Left lobe of liver (tissue), 2 donors: ENCODE results near the gene ISLR2. TPM values are rescaled to one million over a fixed set of nuclear protein-coding genes. Genes with fewer than 3 reads are reported as not detected.

Source experiments
- ATAC-seq: fragments of 200-7000 bp; cut with Tn5 transposase; one replicate; pipeline ENCODE4 v1.9.1; 2020; ENCODE audit warnings: mild to moderate bottlenecking, moderate library complexity
- DNase-seq: peaks from one replicate; pipeline ENCODE4 v3.0.0-alpha.2; 2020; ENCODE audit warnings: low spot score
- total RNA-seq: library from RNA; stranded (reverse); gene quantifications from one replicate; pipeline ENCODE4 v1.2.1, GENCODE V29; 2021
- donor health status: DM: no; HTN: no; CAD: no; lungs with moderate emphysema.
- donor health status: DM: no; HTN: yes; CAD: no.

The ISLR2 gene
- total RNA-seq, 1 donor from 2014 or later: 0.30 TPM

DNA sequence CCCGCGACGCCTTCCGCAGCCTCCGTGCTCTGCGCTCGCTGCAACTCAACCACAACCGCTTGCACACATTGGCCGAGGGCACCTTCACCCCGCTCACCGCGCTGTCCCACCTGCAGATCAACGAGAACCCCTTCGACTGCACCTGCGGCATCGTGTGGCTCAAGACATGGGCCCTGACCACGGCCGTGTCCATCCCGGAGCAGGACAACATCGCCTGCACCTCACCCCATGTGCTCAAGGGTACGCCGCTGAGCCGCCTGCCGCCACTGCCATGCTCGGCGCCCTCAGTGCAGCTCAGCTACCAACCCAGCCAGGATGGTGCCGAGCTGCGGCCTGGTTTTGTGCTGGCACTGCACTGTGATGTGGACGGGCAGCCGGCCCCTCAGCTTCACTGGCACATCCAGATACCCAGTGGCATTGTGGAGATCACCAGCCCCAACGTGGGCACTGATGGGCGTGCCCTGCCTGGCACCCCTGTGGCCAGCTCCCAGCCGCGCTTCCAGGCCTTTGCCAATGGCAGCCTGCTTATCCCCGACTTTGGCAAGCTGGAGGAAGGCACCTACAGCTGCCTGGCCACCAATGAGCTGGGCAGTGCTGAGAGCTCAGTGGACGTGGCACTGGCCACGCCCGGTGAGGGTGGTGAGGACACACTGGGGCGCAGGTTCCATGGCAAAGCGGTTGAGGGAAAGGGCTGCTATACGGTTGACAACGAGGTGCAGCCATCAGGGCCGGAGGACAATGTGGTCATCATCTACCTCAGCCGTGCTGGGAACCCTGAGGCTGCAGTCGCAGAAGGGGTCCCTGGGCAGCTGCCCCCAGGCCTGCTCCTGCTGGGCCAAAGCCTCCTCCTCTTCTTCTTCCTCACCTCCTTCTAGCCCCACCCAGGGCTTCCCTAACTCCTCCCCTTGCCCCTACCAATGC, 45.1 kb downstream of the ISLR2 start:
- no peak for DNase-seq
- no peak for ATAC-seq

DNA sequence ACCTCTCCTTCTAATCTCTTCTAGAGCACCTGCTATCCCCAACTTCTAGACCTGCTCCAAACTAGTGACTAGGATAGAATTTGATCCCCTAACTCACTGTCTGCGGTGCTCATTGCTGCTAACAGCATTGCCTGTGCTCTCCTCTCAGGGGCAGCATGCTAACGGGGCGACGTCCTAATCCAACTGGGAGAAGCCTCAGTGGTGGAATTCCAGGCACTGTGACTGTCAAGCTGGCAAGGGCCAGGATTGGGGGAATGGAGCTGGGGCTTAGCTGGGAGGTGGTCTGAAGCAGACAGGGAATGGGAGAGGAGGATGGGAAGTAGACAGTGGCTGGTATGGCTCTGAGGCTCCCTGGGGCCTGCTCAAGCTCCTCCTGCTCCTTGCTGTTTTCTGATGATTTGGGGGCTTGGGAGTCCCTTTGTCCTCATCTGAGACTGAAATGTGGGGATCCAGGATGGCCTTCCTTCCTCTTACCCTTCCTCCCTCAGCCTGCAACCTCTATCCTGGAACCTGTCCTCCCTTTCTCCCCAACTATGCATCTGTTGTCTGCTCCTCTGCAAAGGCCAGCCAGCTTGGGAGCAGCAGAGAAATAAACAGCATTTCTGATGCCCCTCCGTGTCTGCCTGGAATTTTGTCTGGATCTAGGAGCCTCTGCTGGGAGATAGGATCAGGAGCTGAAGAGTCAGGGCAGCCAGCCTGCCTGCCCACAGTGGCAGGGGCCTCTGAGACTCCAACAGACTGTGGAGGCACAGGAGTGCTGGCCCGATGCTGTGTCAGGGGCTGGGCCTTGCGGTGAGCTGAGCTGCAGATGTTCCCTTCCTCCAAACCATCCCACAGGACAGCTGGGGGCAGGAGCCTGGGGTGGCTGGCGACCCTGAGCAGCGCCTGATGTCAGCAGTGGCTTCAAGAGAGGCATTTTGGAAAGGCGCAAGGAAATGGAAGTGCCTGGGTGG, 46.2 kb downstream of the ISLR2 start:
- DNase-seq: no peak
- ATAC-seq: no peak

DNA sequence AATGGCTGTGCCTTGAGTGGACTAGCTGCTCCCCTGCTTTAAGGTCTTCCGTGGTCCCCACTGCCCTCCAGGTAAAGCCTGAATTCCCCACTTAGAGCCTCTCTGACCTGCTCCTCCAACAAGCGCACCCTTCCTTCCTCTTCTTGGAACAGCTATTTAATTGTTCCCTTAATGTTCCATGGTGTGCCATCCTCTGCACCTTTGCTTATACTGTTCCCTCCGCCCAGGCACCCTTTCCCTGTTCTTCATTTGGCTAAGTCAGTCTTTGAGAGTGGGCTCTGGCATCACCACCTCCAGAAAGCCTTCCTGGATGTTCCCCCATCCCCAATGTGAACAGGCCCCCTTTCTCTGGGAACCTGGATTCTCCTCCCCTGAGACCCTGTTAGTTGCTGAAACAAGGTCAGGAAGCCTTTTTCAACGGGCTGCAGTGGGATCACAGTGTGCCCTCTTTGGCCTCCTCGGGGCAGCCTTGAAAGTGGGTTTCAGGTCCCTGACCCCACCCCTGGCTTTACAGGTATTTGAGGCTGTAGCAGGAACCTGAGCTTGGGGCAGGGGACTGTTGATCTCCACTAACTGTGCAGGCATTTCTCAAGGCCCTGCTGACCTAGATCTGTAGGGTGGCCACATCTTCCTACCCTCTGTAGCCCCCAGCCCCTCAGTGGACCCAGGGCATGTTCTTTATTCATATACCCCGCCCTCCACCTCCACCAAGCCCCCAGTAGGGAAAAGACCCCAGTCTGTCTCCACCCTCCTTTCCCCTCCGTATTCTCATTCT, 48.1 kb downstream of the ISLR2 start:
- no peak for DNase-seq
- no peak for ATAC-seq

DNA sequence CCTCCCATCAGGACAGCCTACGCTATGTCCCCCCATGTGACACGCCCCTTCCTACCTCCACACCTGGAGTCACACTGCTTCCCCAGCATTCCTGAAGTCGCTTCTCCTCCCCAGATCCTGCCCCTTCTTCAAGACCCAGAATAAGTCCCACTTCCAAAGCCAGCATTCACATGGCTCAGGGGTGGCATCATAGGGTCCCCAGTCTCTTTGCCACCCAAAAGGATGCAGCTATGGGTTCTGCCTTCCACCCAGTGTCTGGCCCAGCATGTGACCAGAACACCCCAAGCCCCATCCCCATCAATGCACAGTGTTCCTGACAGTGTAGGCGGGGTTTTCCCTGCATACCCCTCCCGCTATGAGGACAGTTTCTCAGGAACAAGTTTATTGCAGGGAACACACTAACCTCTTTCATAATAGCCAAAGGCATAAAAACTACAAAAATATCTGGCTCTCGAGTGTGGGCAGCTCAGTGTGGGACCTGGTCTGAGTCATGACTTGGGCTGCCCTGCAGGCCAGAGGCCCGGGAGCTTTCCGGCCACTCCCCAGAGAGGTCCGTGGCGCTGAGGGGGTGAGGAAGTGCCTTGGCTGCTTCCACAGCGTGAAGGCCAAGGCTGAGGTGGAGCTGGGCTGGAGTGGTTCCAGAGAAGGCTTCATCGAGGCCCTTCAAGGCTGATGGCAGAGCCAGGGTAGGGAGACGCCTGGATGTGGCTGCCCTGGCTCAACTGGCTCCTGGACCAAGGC, 48.9 kb downstream of the ISLR2 start:
- DNase-seq (no peak), ATAC-seq (peak; percentile 50)

DNA sequence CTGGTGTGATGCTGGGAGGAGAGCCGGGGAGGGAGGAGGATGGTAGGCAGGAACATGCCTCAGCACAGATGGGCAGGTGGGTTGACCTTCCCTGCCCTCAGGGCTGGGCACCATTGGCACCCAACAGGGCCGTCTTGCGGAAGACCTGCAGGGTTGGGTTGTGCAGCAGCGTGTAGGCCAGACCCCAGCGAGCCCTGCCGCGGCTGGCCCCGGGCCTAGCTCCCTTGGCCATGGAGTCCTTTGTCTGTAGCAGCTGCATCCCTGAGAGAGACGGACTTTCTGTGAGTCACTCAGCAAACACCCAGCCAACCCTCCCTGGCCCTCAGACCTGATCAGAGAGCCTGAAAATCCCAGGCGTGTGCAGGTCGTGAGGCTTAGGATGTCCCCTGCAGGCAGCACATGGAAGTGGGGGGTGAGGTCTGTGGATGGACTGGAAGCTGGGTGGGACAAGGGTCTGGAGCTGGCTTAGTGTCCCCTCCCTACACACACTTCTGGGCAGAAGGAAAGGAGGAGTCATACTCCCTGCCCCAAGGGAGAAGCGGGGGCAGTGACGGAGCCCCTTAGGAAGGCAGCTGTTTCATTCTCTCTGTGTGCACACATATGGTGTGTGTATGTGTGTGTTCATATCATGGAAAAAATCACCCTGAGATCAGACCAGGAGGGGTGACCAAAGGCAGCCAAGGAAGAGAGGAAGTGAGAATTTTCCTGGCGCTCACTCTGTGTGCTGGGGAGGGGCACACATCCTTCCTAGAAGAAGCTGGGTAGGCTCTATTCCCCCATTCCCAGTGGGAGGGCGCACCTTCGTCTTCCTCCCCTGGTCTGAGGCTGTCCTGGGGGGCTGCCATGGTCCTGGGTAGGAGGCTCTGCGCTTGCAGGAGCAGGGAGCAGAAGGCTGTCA, 49.8 kb downstream of the ISLR2 start:
- no peak for ATAC-seq
- DNase-seq: no peak

DNA sequence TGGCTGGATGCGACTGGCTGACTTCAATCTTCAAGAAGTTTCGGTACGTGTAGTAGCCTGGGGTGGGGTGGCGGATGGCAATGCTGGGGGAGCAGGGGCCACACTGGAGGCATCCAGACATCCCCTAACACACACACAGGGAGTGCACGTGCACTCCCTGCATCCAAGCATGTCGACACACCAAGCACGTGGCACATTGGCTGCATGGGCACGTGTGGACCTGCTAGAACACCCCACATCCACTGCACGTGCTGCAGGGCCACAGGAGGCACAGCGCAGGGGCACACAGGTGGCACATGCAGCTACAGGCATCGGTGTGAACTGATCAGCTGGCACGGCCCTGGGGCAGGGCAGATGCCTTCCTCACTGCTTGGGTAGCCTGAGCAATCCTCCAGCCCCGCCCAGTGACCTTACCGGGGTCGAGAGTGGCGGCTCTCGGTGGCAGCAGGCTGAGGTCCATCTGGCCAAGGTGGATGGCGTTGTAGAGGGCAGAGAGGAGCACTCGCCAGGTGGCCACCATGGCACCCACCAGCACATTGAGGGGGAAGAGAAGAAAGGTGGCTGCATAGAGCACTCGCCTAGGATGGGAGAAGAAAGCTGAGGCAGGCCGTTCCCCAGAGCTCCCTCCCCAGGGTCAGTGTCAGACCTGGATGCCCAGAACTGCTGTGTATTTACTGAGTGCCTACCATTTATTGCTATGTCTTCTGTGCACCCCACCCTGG, 50.7 kb downstream of the ISLR2 start:
- ATAC-seq: no peak
- DNase-seq: no peak

DNA sequence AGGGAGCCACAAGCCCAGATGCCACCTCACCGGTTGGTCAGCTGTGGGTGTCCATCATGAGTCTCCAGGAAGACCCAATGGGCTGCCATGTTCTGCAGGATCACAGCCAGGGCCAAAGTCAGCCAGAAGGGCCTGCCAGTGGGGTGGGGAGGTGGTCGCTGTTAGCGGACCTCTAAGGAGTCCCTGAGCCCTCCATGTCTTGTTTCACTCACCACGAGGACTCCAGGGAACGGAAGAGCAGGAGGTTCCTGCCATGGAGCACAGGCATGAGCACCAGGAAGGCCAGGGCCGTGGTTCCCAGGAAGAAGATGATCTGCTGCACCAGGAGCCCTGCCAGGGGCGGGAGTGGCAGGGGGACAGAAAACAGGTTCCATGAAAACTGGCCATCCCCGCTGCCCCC, 51.7 kb downstream of the ISLR2 start:
- ATAC-seq (no peak), DNase-seq (no peak)

DNA sequence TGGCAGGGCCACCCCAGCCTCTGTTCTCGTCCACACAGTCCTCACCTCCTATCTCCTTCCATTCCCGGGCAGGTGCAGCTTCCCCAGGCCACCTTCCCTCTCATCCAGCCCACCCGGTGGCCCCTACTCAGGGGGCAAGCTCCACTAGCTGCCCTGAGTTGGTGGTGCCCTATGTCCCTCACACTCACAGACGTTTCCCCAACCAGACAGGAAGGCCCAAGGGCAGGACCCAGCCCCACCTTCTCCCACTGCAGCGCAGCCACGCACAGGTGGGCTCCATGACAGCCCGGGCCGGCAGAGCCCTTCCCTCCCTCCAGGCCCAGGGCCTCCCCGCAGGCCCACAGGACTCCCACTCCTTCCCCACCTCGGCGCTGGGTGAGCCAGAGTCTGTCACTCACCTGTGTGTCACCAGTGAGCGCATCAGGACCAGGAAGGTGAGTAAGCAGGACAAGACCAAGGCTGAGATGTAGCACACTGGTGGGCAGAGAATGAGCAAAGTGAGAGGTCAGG, 54.3 kb downstream of the ISLR2 start:
- DNase-seq (no peak), ATAC-seq (no peak)

DNA sequence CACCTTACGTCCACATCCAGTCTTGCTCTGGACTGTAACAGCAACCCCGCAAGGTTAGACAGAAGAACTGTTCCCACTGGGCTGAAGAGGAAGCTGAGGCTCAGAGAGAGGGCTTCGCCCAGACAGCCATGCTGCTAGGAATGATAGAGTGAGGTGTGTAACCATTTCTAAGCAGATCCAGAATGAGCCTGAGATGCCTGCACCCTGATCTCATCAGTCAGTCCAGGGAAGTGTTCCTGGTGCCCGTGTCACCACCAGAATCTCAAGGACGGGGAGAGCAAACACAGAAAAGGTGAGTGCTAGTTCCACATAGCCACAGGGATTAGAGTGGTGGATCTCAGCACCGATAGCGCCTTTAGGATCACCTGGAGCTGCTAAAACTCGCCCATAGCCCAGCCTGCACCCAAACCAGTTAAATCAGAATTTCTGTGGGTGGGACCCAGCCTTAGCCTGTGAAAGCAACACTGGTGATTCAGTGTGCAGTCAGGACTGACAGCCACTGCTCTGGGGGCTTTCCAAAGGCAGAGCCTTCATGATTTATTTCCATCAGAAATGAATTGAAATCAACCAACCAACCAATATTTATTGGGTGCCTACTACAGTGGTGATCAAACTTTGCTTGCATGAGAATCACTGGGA, 55.4 kb downstream of the ISLR2 start:
- no peak for ATAC-seq
- no peak for DNase-seq

Other genes starting within 250 kb of the ISLR2 start
- 0.75 TPM for gene LOXL1, start 204.1 kb upstream of the ISLR2 start, total RNA-seq
- gene STOML1, start 138.3 kb upstream of the ISLR2 start, total RNA-seq: 8.1 TPM
- gene PML, start 135.9 kb upstream of the ISLR2 start, total RNA-seq: 15.5 TPM
- gene GOLGA6A, start 48.0 kb upstream of the ISLR2 start, total RNA-seq: 1.6 TPM
- gene ISLR, start 43.1 kb downstream of the ISLR2 start, total RNA-seq: 2.3 TPM
- gene STRA6, start 72.2 kb downstream of the ISLR2 start, total RNA-seq: not detected
- not detected for gene CCDC33, start 105.7 kb downstream of the ISLR2 start, total RNA-seq
- 3.0 TPM for gene CYP11A1, start 237.1 kb downstream of the ISLR2 start, total RNA-seq